HCT116 (cell line): ENCODE results near the gene CCNL2. TPM values are rescaled to one million over a fixed set of nuclear protein-coding genes. Genes with fewer than 3 reads are reported as not detected.
A peak's percentile ranks its signal among the peaks of the same experiment; 100 is the strongest.

ENCODE experiments used
- ATAC-seq: fragments of 200-7000 bp; cut with Tn5 transposase; 2 replicates; pipeline ENCODE4 v1.9.1; 2020; ENCODE audit warnings: mild to moderate bottlenecking, moderate library complexity
- BruUV-seq: library from RNA; stranded (reverse); fragments of 400-500 nt; replicated peaks from 2 replicates; lab custom pipeline; 2021; lab: Mats Ljungman, UMichigan
- CTCF ChIA-PET: fragments of 300-600 bp; sonication (Branson Sonifier 250); formaldehyde crosslinking; loops from one replicate; lab custom pipeline; 2021; ENCODE audit warnings: antibody characterized with exemption; lab: Charles Lee
- POLR2A ChIA-PET: fragments of 300-600, 350-600 bp; sonication (Branson Sonifier 250); formaldehyde crosslinking; loops from one replicate; lab custom pipeline; 2021; ENCODE audit warnings: antibody characterized with exemption; lab: Charles Lee
- RAD21 ChIA-PET, 2 experiments: fragments of 300-600 bp; sonication (Branson Sonifier 250); formaldehyde crosslinking; loops; one replicate each; lab custom pipeline; 2023; ENCODE audit warnings: low total read pairs in 2 of 2; ENCODE audit not compliant: uncharacterized antibody in 2 of 2, unreplicated experiment in 2 of 2, low non-redundant PET in 1 of 2; lab: Charles Lee
- DNase-seq: peaks from one replicate; pipeline ENCODE4 v3.0.0-alpha.2; 2010; ENCODE audit warnings: low read depth, low spot score
- H2AFZ ChIP-seq: fragments of 200-600 bp; shearing (Covaris generic), sonication (generic); 2 replicates; pipeline ENCODE4 v1.6.1; 2017; ENCODE audit warnings: low read depth, mixed run types, mixed read lengths, antibody characterized with exemption, low read length; ENCODE audit not compliant: poor library complexity, severe bottlenecking
- H3K27ac ChIP-seq: 2 replicates; pipeline ENCODE4 v1.5.1; 2012; ENCODE audit warnings: low read depth, low read length
- H3K27me3 ChIP-seq: fragments of 200-600 bp; sonication (generic); 2 replicates; pipeline ENCODE4 v1.6.1; 2016; ENCODE audit warnings: mixed run types, low read length, mixed read lengths; ENCODE audit not compliant: insufficient read depth
- H3K36me3 ChIP-seq, 2 experiments: fragments of 200-500 bp in 1 of 2; fragments of 200-600 bp in 1 of 2; sonication (Bioruptor generic) in 1 of 2; sonication (generic) in 1 of 2; 2 replicates each; pipeline versions ENCODE4 v1.5.1 to v1.6.1; 2014 to 2016; ENCODE audit warnings: low read length in 2 of 2, inconsistent platforms in 1 of 2, mixed read lengths in 1 of 2, mixed run types in 1 of 2; ENCODE audit not compliant: insufficient read depth in 2 of 2, control insufficient read depth in 1 of 2
- H3K4me1 ChIP-seq, 2 experiments: fragments of 200-600 bp in 1 of 2; sonication (generic) in 1 of 2; 2 replicates each; pipeline versions ENCODE4 v1.5.1 to v1.6.1; 2012 to 2017; ENCODE audit warnings: low read length in 2 of 2, inconsistent platforms in 1 of 2, mild to moderate bottlenecking in 1 of 2, mixed read lengths in 1 of 2, mixed run types in 1 of 2, moderate library complexity in 1 of 2; ENCODE audit not compliant: insufficient read depth in 2 of 2, control insufficient read depth in 1 of 2
- H3K4me2 ChIP-seq: fragments of 200-600 bp; sonication (generic); 2 replicates; pipeline ENCODE4 v1.6.1; 2017; ENCODE audit warnings: mixed run types, low read length, mixed read lengths
- H3K4me3 ChIP-seq, 2 experiments: fragments of 200-600 bp in 1 of 2; sonication (generic) in 1 of 2; replicated peaks in 1 of 2; 2 replicates each; pipeline ENCODE4 v1.5.1; 2011 to 2016; ENCODE audit warnings: low read length in 2 of 2, control low read depth in 1 of 2, low read depth in 1 of 2, mild to moderate bottlenecking in 1 of 2, mixed read lengths in 1 of 2, mixed run types in 1 of 2
- H3K79me2 ChIP-seq: fragments of 200-600 bp; sonication (generic); 2 replicates; pipeline ENCODE4 v1.6.1; 2017; ENCODE audit warnings: mild to moderate bottlenecking, mixed run types, low read length, moderate library complexity, mixed read lengths; ENCODE audit not compliant: insufficient read depth
- H3K9ac ChIP-seq: fragments of 200-600 bp; sonication (generic); 2 replicates; pipeline ENCODE4 v1.6.1; 2016; ENCODE audit warnings: low read length, mixed read lengths
- H3K9me2 ChIP-seq: fragments of 200-600 bp; sonication (generic), shearing (Covaris generic); 2 replicates; pipeline ENCODE4 v1.6.1; 2017; ENCODE audit warnings: mixed run types, mild to moderate bottlenecking, moderate library complexity; ENCODE audit not compliant: insufficient read depth
- H3K9me3 ChIP-seq, 2 experiments: fragments of 200-500 bp in 1 of 2; fragments of 200-600 bp in 1 of 2; sonication (Bioruptor generic) in 1 of 2; sonication (generic) in 1 of 2; 2 replicates each; pipeline ENCODE4 v1.6.1; 2014 to 2017; ENCODE audit warnings: low read length in 2 of 2, mixed read lengths in 2 of 2, inconsistent platforms in 1 of 2, low read depth in 1 of 2, mild to moderate bottlenecking in 1 of 2, mixed run types in 1 of 2, moderate library complexity in 1 of 2; ENCODE audit not compliant: control insufficient read depth in 1 of 2, insufficient read depth in 1 of 2
- H4K20me1 ChIP-seq: fragments of 200-600 bp; sonication (generic), shearing (Covaris generic); 2 replicates; pipeline ENCODE4 v1.6.1; 2017; ENCODE audit warnings: mixed run types, mild to moderate bottlenecking, moderate library complexity; ENCODE audit not compliant: insufficient read depth
- CBX3 ChIP-seq: IDR thresholded peaks from 2 replicates; pipeline ENCODE4 v1.6.1; 2012; ENCODE audit warnings: low read depth
- CEBPB ChIP-seq: IDR thresholded peaks from 2 replicates; pipeline ENCODE4 v1.6.1; 2012; ENCODE audit warnings: low read depth
- EGR1 ChIP-seq: IDR thresholded peaks from 2 replicates; pipeline ENCODE4 v1.6.1; 2012; ENCODE audit warnings: low read depth
- RAD21 ChIP-seq: IDR thresholded peaks from 2 replicates; pipeline ENCODE4 v1.6.1; 2012; ENCODE audit warnings: low read depth, mild to moderate bottlenecking
- SIN3A ChIP-seq: IDR thresholded peaks from 2 replicates; pipeline ENCODE4 v1.6.1; 2012; ENCODE audit warnings: low read depth
- SP1 ChIP-seq: IDR thresholded peaks from 2 replicates; pipeline ENCODE4 v1.6.1; 2012; ENCODE audit warnings: low read depth
- SRF ChIP-seq: IDR thresholded peaks from 2 replicates; pipeline ENCODE4 v1.6.1; 2012; ENCODE audit warnings: low read depth
- YY1 ChIP-seq: IDR thresholded peaks from 2 replicates; pipeline ENCODE4 v1.6.1; 2011; ENCODE audit warnings: low read length, low read depth, moderate library complexity, mild to moderate bottlenecking; ENCODE audit not compliant: insufficient replicate concordance; ENCODE audit errors: extremely low read depth
- intact Hi-C: fragments of 100-400 bp; cut with micrococcal nuclease; formaldehyde crosslinking; loops from 2 replicates; pipeline ENCODE4 v1.10.0; 2022
- total RNA-seq: library from RNA; stranded (reverse); gene quantifications from one replicate; pipeline ENCODE4 v1.2.1, GENCODE V29; 2021; ENCODE audit not compliant: unreplicated experiment
- TF ChIP-seq, protein P1 (sequence below), 3 experiments: fragments of 200-600 bp in 1 of 3; sonication (generic) in 1 of 3; IDR thresholded peaks in 2 of 3; conservative IDR thresholded peaks in 1 of 3; 2 replicates each; pipeline ENCODE4 v1.5.1; 2012 to 2017; ENCODE audit warnings: low read depth in 2 of 3, low read length in 2 of 3, antibody characterized with exemption in 1 of 3, borderline replicate concordance in 1 of 3, control low read depth in 1 of 3, mild to moderate bottlenecking in 1 of 3, mixed read lengths in 1 of 3, mixed run types in 1 of 3, moderate library complexity in 1 of 3; ENCODE audit not compliant: insufficient read depth in 1 of 3
- TF ChIP-seq, protein P2 (sequence below): IDR thresholded peaks from 2 replicates; pipeline ENCODE4 v1.6.1; 2012

Gene CCNL2
- total RNA-seq, 1 experiment from 2014 or later = 173 TPM

DNA sequence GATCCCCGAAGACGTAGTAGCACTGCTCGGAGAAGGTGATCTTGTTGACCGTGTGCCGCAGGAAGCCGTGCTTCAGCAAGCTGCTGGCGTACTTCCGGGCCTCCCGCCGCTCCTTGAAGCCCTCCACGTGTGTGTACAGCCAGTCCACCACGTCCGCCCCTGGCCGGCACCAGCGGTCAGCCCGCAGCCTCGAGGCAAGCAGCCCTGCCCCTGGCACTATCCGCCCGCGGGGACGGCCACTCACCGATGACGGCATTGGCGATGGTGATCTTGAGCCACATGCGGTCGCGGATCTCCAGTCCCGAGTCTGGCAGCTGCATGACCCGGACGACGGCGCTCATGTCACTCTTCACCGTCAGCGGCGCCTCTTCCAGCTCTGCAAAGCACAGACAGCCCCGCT lies 60.9 kb downstream of the CCNL2 start (continued):
- TF ChIP-seq, protein P1, sequence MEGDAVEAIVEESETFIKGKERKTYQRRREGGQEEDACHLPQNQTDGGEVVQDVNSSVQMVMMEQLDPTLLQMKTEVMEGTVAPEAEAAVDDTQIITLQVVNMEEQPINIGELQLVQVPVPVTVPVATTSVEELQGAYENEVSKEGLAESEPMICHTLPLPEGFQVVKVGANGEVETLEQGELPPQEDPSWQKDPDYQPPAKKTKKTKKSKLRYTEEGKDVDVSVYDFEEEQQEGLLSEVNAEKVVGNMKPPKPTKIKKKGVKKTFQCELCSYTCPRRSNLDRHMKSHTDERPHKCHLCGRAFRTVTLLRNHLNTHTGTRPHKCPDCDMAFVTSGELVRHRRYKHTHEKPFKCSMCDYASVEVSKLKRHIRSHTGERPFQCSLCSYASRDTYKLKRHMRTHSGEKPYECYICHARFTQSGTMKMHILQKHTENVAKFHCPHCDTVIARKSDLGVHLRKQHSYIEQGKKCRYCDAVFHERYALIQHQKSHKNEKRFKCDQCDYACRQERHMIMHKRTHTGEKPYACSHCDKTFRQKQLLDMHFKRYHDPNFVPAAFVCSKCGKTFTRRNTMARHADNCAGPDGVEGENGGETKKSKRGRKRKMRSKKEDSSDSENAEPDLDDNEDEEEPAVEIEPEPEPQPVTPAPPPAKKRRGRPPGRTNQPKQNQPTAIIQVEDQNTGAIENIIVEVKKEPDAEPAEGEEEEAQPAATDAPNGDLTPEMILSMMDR (IDR thresholded peaks at IDR 0.05 in 2 of 3, conservative IDR thresholded peaks at IDR 0.05 in 1 of 3; ENCODE audit: borderline replicate concordance in 1 of 3, insufficient read depth in 1 of 3, low read depth in 2 of 3, low read length in 2 of 3) = no peak
- no peak for TF ChIP-seq RAD21
- TF ChIP-seq, all 23 proteins: peak for 0

DNA sequence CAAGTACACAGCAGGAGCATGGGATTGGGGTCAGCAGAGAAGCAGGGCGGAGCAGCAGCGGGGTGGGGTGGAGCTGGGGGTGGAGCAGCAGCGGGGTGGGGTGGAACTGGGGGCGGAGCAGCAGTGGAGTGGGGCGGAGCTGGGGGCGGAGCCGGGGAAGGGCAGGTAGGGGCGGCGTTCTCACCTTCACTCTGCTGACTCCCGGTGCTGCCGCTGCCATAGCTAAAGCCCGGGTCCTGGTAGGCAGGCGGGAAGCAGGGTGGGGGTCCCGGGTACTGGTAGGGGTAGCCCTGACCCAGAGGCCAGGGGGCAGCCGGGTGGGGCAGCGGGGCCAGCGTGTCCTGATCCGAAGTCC lies 61.4 kb downstream of the CCNL2 start:
- H3K27me3 ChIP-seq = no peaks in the 10 kb centered on the region
- no TSS peak for BruUV-seq
- peaks cover 4% of the 10 kb centered on the region; the same call in 1 of the 2 replicates for H4K20me1 ChIP-seq
- no peaks in the 10 kb centered on the region for H3K9me2 ChIP-seq
- H3K27ac ChIP-seq = peak overlapping the region; percentile 54; the same call in 1 of the 2 replicates
- H3K4me2 ChIP-seq = peak overlapping the region; percentile 33; the same call in 1 of the 2 replicates
- no peak for TF ChIP-seq EGR1
- TF ChIP-seq SRF = no peak
- TF ChIP-seq CBX3 = no peak
- TF ChIP-seq SIN3A = no peak
- no peak for TF ChIP-seq SP1
- no peak for TF ChIP-seq CEBPB
- TF ChIP-seq, protein P2, sequence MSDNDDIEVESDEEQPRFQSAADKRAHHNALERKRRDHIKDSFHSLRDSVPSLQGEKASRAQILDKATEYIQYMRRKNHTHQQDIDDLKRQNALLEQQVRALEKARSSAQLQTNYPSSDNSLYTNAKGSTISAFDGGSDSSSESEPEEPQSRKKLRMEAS = no peak
- TF ChIP-seq YY1 = no peak
- TF ChIP-seq, protein P1 (IDR thresholded peaks at IDR 0.05 in 2 of 3, conservative IDR thresholded peaks at IDR 0.05 in 1 of 3; ENCODE audit: borderline replicate concordance in 1 of 3, insufficient read depth in 1 of 3, low read depth in 2 of 3, low read length in 2 of 3) = no peak
- ChIA-PET POLR2A (interaction anchor here (0.6 to 1.4 kb wide), 3 partner anchors 10 to 55 kb away, joined by 3 to 4 read pairs (median 4); no protein-coding TSS in a partner anchor), CTCF (no interaction called here), RAD21 (no interaction called here)
- H3K4me1 ChIP-seq = peaks cover 0 to 33% of the 10 kb centered on the region in 2 experiments; a peak in 3 of 4 replicates
- no peak overlapping the region for H3K9ac ChIP-seq
- intact Hi-C loops = no loop called here
- H3K36me3 ChIP-seq = peaks cover 7 to 40% of the 10 kb centered on the region in 2 experiments; a peak in 3 of 4 replicates
- ATAC-seq (peak; percentile 81), DNase-seq (peak; percentile 32)
- H2AFZ ChIP-seq = no peak overlapping the region
- H3K4me3 ChIP-seq = no peak overlapping the region
- no peaks in the 10 kb centered on the region for H3K9me3 ChIP-seq
- H3K79me2 ChIP-seq = peaks cover 31% of the 10 kb centered on the region
